GM23338 (cell line): ENCODE measurements around the gene CACNA1S. TPM values are rescaled to one million over a fixed set of nuclear protein-coding genes. Genes with fewer than 3 reads are reported as not detected.

ENCODE experiments used
- ATAC-seq: fragments of 200-7000 bp; cut with Tn5 transposase; 3 replicates; pipeline ENCODE4 v1.9.1; 2020
- DNase-seq: peaks from one replicate; pipeline ENCODE4 v3.0.0-alpha.2; 2015; ENCODE audit warnings: low spot score
- H2AFZ ChIP-seq: fragments of 200-600 bp; sonication (generic); 2 replicates; pipeline ENCODE4 v1.8.0; 2016; ENCODE audit warnings: antibody characterized with exemption, mild to moderate bottlenecking, moderate library complexity
- H3F3A ChIP-seq: fragments of 200-600 bp; sonication (generic); replicated peaks from 2 replicates; pipeline ENCODE4 v1.8.0; 2017; ENCODE audit warnings: antibody characterized with exemption, mixed run types, low read depth
- H3K27ac ChIP-seq: fragments of 200-600 bp; sonication (generic); 2 replicates; pipeline ENCODE4 v1.6.1; 2016; ENCODE audit warnings: low read depth
- H3K27me3 ChIP-seq: fragments of 200-600 bp; sonication (generic); 2 replicates; pipeline ENCODE4 v1.8.0; 2016; ENCODE audit warnings: mild to moderate bottlenecking, mixed run types, moderate library complexity; ENCODE audit not compliant: insufficient read depth
- H3K36me3 ChIP-seq: fragments of 200-600 bp; sonication (generic); 2 replicates; pipeline ENCODE4 v1.8.0; 2016; ENCODE audit warnings: mild to moderate bottlenecking; ENCODE audit not compliant: insufficient read depth
- H3K4me1 ChIP-seq: fragments of 200-600 bp; sonication (generic); 2 replicates; pipeline ENCODE4 v1.8.0; 2016; ENCODE audit warnings: mild to moderate bottlenecking, moderate library complexity; ENCODE audit not compliant: insufficient read depth
- H3K4me2 ChIP-seq: fragments of 200-600 bp; sonication (generic); 2 replicates; pipeline ENCODE4 v1.7.1; 2017; ENCODE audit warnings: mixed run types
- H3K4me3 ChIP-seq: fragments of 200-600 bp; sonication (generic); 2 replicates; pipeline ENCODE4 v1.6.1; 2016; ENCODE audit warnings: mixed run types
- H3K79me2 ChIP-seq: fragments of 200-600 bp; sonication (generic); replicated peaks from 2 replicates; pipeline ENCODE4 v1.8.0; 2017; ENCODE audit warnings: mild to moderate bottlenecking; ENCODE audit not compliant: insufficient read depth
- H3K9me2 ChIP-seq: fragments of 200-600 bp; sonication (generic); 2 replicates; pipeline ENCODE4 v1.8.0; 2017; ENCODE audit not compliant: insufficient read depth
- H4K20me1 ChIP-seq: fragments of 200-600 bp; sonication (generic); replicated peaks from 2 replicates; pipeline ENCODE4 v1.8.0; 2017; ENCODE audit warnings: mild to moderate bottlenecking; ENCODE audit not compliant: insufficient read depth
- H3K27ac Mint-ChIP-seq: 2 replicates; pipeline ENCODE4 v1.8.0; 2020; ENCODE audit warnings: inconsistent platforms, mild to moderate bottlenecking, moderate library complexity, mixed read lengths
- H3K27me3 Mint-ChIP-seq: 3 replicates; pipeline ENCODE4 v1.8.0; 2022; ENCODE audit warnings: low read depth, mild to moderate bottlenecking, moderate library complexity, mixed read lengths, inconsistent platforms; ENCODE audit not compliant: insufficient read depth, poor library complexity
- H3K36me3 Mint-ChIP-seq: 3 replicates; pipeline ENCODE4 v1.8.0; 2021; ENCODE audit warnings: low read depth, mild to moderate bottlenecking, inconsistent platforms, moderate library complexity, mixed read lengths
- H3K4me1 Mint-ChIP-seq: 3 replicates; pipeline ENCODE4 v1.8.0; 2020; ENCODE audit warnings: mild to moderate bottlenecking, inconsistent platforms, mixed read lengths
- H3K4me3 Mint-ChIP-seq: 3 replicates; pipeline ENCODE4 v1.8.0; 2021; ENCODE audit warnings: moderate library complexity, mild to moderate bottlenecking, inconsistent platforms, mixed read lengths
- H3K9me3 Mint-ChIP-seq: 3 replicates; pipeline ENCODE4 v1.8.0; 2020; ENCODE audit warnings: moderate library complexity, mild to moderate bottlenecking, inconsistent platforms, mixed read lengths
- CREB1 ChIP-seq: fragments of 250-450 bp; sonication (Bioruptor Pico); IDR thresholded peaks from 2 replicates; pipeline ENCODE4 v1.5.0; 2020; ENCODE audit warnings: low read depth, mild to moderate bottlenecking, moderate library complexity
- EZH2 ChIP-seq: fragments of 200-600 bp; sonication (generic); IDR thresholded peaks from one replicate; pipeline ENCODE4 v1.8.0; 2017; ENCODE audit warnings: antibody characterized with exemption, mild to moderate bottlenecking, low read depth; ENCODE audit not compliant: unreplicated experiment
- JUNB ChIP-seq: IDR thresholded peaks from one replicate; pipeline ENCODE4 v1.6.1; 2016; ENCODE audit warnings: antibody characterized with exemption; ENCODE audit not compliant: unreplicated experiment
- POLR2AphosphoS5 ChIP-seq: IDR thresholded peaks from 2 replicates; pipeline ENCODE4 v1.6.1; 2016; ENCODE audit warnings: antibody characterized with exemption, low read depth
- ZNF114 ChIP-seq: fragments of 250-450 bp; sonication (Bioruptor Pico); IDR thresholded peaks from 2 replicates; pipeline ENCODE4 v1.5.0; 2020; ENCODE audit warnings: mild to moderate bottlenecking, moderate library complexity
- polyA plus RNA-seq: library from polyadenylated mRNA; unstranded; fragments of >200 nt; fragmentation: Nextera tagmentation; extraction: Ambion mirVana; gene quantifications from 2 replicates; pipeline ENCODE4 v1.2.1, GENCODE V29; 2016
- total RNA-seq: library from RNA; depleted of rRNA; stranded (reverse); fragments of >200 nt; shearing (Covaris generic); gene quantifications from 2 replicates; pipeline ENCODE4 v1.2.3, GENCODE V29; 2014
- TF ChIP-seq, protein P1 (sequence below), 2 experiments: fragments of 200-600 bp in 1 of 2; sonication (generic) in 1 of 2; conservative IDR thresholded peaks; 2 replicates each; pipeline versions ENCODE4 v1.5.1 to v1.6.1; 2016 to 2017; ENCODE audit warnings: antibody characterized with exemption in 2 of 2, low read depth in 2 of 2, mild to moderate bottlenecking in 2 of 2, moderate library complexity in 1 of 2
- TF ChIP-seq, protein P2 (sequence below): fragments of 250-450 bp; sonication (Bioruptor Pico); IDR thresholded peaks from 2 replicates; pipeline ENCODE4 v1.5.0; 2020; ENCODE audit warnings: mild to moderate bottlenecking, moderate library complexity

Gene CACNA1S
- total and polyA plus RNA-seq, 2 experiments from 2014 or later = 0.03 TPM; not detected in 1

DNA sequence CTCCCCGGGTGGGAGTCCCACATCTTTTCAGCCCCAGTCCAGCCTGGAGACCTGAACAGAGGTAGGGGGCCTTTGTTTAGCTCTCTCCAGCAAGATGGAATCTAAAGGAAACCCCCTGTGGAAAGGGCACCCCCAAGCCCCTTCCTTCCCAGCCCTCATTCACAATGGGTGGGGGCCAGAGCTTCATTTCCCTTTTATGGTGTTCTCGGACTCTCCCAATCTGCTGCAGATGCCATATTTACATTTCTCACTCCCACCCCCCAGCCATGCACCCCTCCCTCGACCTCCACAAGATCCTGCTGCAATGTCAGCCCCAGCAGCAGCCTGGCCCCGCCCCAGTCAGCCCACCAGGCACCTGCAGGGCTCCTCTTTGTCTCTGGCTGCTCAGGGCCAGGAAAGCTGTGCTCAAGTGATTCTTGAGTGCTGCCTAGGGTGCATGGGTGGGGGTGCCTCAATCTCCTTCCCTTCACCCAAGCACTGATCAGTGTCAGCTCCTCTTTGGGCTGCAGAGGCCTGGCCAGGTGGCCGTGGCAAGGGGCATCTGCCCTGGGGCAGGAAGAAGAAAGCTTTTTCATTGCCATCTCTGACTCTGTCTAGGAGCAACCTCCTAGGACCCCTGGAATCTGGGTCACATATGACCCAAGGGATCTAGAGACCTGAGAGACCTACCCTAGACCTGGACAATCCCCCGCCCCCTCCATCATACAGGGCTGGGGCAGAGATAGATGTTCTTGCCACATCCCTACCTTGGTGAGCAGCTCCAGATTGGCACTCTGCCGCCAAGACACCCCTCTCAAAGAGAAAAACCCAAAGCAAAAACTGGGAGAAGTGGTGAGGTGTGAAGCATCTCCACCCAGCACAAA, 90.4 kb downstream of the CACNA1S start:
- peak overlapping the region; percentile 82 for H3K4me3 ChIP-seq
- H3K9me3 Mint-ChIP-seq = no peaks in the 10 kb centered on the region
- no peak overlapping the region for H3K27ac Mint-ChIP-seq

More for the DNA sequence above, 90.4 kb downstream of the CACNA1S start:
- TF ChIP-seq, protein P1, sequence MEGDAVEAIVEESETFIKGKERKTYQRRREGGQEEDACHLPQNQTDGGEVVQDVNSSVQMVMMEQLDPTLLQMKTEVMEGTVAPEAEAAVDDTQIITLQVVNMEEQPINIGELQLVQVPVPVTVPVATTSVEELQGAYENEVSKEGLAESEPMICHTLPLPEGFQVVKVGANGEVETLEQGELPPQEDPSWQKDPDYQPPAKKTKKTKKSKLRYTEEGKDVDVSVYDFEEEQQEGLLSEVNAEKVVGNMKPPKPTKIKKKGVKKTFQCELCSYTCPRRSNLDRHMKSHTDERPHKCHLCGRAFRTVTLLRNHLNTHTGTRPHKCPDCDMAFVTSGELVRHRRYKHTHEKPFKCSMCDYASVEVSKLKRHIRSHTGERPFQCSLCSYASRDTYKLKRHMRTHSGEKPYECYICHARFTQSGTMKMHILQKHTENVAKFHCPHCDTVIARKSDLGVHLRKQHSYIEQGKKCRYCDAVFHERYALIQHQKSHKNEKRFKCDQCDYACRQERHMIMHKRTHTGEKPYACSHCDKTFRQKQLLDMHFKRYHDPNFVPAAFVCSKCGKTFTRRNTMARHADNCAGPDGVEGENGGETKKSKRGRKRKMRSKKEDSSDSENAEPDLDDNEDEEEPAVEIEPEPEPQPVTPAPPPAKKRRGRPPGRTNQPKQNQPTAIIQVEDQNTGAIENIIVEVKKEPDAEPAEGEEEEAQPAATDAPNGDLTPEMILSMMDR (conservative IDR thresholded peaks at IDR 0.05; ENCODE audit: low read depth in 2 of 2) = no peak
- TF ChIP-seq ZNF114 (CRISPR knock-in tag) = no peak
- no peak for TF ChIP-seq CREB1 (CRISPR knock-in tag)
- TF ChIP-seq JUNB = no peak
- TF ChIP-seq POLR2AphosphoS5 = no peak
- no peak for TF ChIP-seq EZH2
- TF ChIP-seq, protein P2, sequence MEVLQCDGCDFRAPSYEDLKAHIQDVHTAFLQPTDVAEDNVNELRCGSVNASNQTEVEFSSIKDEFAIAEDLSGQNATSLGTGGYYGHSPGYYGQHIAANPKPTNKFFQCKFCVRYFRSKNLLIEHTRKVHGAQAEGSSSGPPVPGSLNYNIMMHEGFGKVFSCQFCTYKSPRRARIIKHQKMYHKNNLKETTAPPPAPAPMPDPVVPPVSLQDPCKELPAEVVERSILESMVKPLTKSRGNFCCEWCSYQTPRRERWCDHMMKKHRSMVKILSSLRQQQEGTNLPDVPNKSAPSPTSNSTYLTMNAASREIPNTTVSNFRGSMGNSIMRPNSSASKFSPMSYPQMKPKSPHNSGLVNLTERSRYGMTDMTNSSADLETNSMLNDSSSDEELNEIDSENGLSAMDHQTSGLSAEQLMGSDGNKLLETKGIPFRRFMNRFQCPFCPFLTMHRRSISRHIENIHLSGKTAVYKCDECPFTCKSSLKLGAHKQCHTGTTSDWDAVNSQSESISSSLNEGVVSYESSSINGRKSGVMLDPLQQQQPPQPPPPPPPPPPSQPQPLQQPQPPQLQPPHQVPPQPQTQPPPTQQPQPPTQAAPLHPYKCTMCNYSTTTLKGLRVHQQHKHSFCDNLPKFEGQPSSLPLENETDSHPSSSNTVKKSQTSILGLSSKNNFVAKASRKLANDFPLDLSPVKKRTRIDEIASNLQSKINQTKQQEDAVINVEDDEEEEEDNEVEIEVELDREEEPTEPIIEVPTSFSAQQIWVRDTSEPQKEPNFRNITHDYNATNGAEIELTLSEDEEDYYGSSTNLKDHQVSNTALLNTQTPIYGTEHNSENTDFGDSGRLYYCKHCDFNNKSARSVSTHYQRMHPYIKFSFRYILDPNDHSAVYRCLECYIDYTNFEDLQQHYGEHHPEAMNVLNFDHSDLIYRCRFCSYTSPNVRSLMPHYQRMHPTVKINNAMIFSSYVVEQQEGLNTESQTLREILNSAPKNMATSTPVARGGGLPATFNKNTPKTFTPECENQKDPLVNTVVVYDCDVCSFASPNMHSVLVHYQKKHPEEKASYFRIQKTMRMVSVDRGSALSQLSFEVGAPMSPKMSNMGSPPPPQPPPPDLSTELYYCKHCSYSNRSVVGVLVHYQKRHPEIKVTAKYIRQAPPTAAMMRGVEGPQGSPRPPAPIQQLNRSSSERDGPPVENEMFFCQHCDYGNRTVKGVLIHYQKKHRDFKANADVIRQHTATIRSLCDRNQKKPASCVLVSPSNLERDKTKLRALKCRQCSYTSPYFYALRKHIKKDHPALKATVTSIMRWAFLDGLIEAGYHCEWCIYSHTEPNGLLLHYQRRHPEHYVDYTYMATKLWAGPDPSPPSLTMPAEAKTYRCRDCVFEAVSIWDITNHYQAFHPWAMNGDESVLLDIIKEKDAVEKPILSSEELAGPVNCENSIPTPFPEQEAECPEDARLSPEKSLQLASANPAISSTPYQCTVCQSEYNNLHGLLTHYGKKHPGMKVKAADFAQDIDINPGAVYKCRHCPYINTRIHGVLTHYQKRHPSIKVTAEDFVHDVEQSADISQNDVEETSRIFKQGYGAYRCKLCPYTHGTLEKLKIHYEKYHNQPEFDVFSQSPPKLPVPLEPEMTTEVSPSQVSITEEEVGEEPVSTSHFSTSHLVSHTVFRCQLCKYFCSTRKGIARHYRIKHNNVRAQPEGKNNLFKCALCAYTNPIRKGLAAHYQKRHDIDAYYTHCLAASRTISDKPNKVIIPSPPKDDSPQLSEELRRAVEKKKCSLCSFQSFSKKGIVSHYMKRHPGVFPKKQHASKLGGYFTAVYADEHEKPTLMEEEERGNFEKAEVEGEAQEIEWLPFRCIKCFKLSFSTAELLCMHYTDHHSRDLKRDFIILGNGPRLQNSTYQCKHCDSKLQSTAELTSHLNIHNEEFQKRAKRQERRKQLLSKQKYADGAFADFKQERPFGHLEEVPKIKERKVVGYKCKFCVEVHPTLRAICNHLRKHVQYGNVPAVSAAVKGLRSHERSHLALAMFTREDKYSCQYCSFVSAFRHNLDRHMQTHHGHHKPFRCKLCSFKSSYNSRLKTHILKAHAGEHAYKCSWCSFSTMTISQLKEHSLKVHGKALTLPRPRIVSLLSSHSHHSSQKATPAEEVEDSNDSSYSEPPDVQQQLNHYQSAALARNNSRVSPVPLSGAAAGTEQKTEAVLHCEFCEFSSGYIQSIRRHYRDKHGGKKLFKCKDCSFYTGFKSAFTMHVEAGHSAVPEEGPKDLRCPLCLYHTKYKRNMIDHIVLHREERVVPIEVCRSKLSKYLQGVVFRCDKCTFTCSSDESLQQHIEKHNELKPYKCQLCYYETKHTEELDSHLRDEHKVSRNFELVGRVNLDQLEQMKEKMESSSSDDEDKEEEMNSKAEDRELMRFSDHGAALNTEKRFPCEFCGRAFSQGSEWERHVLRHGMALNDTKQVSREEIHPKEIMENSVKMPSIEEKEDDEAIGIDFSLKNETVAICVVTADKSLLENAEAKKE (CRISPR knock-in tag) = no peak
- Histone ChIP-seq H3K79me2 (peaks cover 45% of the 10 kb centered on the region), H3K4me1 (peaks cover 64% of the 10 kb centered on the region), H3K9me2 (no peaks in the 10 kb centered on the region), H4K20me1 (peaks cover 3% of the 10 kb centered on the region), H3F3A (0 out of 2 replicates have a peak, but pooled peaks cover 3% of the 10 kb centered on the region), H3K36me3 (peaks cover 7% of the 10 kb centered on the region; the same call in 1 of the 2 replicates), H3K4me2 (peak overlapping the region; percentile 98), H2AFZ (no peak overlapping the region), H3K27me3 (no peaks in the 10 kb centered on the region), H3K27ac (no peak overlapping the region)
- ATAC-seq (peak; percentile 11), DNase-seq (no peak)
- peak overlapping the region; percentile 83 for H3K4me3 Mint-ChIP-seq
- H3K4me1 Mint-ChIP-seq = peaks cover 84% of the 10 kb centered on the region
- peaks cover 30% of the 10 kb centered on the region for H3K27me3 Mint-ChIP-seq
- peaks cover 15% of the 10 kb centered on the region for H3K36me3 Mint-ChIP-seq
